H1 (cell line): ENCODE measurements around the gene CDC14C. TPM values are rescaled to one million over a fixed set of nuclear protein-coding genes. Genes with fewer than 3 reads are reported as not detected.

ENCODE experiments used
- CTCF ChIA-PET: fragments of 300-600 bp; sonication (Branson Sonifier 250); formaldehyde crosslinking; loops from one replicate; lab custom pipeline; 2021; ENCODE audit not compliant: partially characterized antibody; lab: Charles Lee
- POLR2A ChIA-PET: fragments of 300-600 bp; sonication (Branson Sonifier 250); formaldehyde crosslinking; loops from one replicate; lab custom pipeline; 2021; ENCODE audit warnings: inconsistent platforms; ENCODE audit not compliant: partially characterized antibody; lab: Charles Lee
- DNase-seq, 2 experiments: peaks; one replicate each; pipeline versions ENCODE4 v3.0.0 to v3.0.0-alpha.2; 2010 to 2022; ENCODE audit warnings: low spot score in 2 of 2, low read depth in 1 of 2, mixed read lengths in 1 of 2
- FAIRE-seq: peaks from 2 replicates; lab custom pipeline; 2011; peaks lifted over from hg19 to GRCh38; lab: Jason Lieb, UNC
- H2AFZ ChIP-seq: 2 replicates; pipeline ENCODE4 v1.8.1; 2012; ENCODE audit warnings: low read length, inconsistent platforms
- H2AK5ac ChIP-seq: 2 replicates; pipeline ENCODE4 v1.6.1; 2013; ENCODE audit warnings: low read depth, low read length
- H2BK120ac ChIP-seq: replicated peaks from 2 replicates; pipeline ENCODE3; 2013; ENCODE audit warnings: low read depth, low read length, inconsistent platforms
- H2BK12ac ChIP-seq: 2 replicates; pipeline ENCODE4 v1.6.1; 2013; ENCODE audit warnings: low read depth, low read length
- H2BK15ac ChIP-seq: 2 replicates; pipeline ENCODE4 v1.6.1; 2013; ENCODE audit warnings: low read length
- H2BK20ac ChIP-seq: 2 replicates; pipeline ENCODE4 v1.6.1; 2013; ENCODE audit warnings: low read length
- H2BK5ac ChIP-seq: 2 replicates; pipeline ENCODE4 v1.6.1; 2013; ENCODE audit warnings: low read depth, low read length
- H3K14ac ChIP-seq: 2 replicates; pipeline ENCODE4 v1.6.1; 2013; ENCODE audit warnings: inconsistent platforms; ENCODE audit not compliant: insufficient read length
- H3K18ac ChIP-seq: 2 replicates; pipeline ENCODE4 v1.6.1; 2013; ENCODE audit warnings: low read length; ENCODE audit errors: extremely low read depth
- H3K23ac ChIP-seq: 2 replicates; pipeline ENCODE4 v1.6.1; 2013; ENCODE audit warnings: inconsistent platforms; ENCODE audit not compliant: insufficient read length
- H3K23me2 ChIP-seq: 2 replicates; pipeline ENCODE4 v1.6.1; 2013; ENCODE audit warnings: low read depth, low read length
- H3K27ac ChIP-seq: 2 replicates; pipeline ENCODE4 v1.6.1; 2011; ENCODE audit warnings: low read depth, low read length, inconsistent platforms
- H3K27me3 ChIP-seq, 4 experiments: replicated peaks in 1 of 4; 1 replicate in 1 of 4; 2 replicates in 3 of 4; pipeline versions ENCODE4 v1.6.1 to v1.8.1; 2011 to 2013; ENCODE audit warnings: low read length in 3 of 4, mild to moderate bottlenecking in 3 of 4, inconsistent platforms in 2 of 4, mixed read lengths in 2 of 4, moderate library complexity in 1 of 4; ENCODE audit not compliant: control insufficient read depth in 3 of 4, insufficient read depth in 3 of 4; ENCODE audit errors: extremely low read depth in 1 of 4
- H3K36me3 ChIP-seq, 4 experiments: 2 replicates each; pipeline versions ENCODE4 v1.6.1 to v1.8.1; 2011 to 2013; ENCODE audit warnings: mild to moderate bottlenecking in 4 of 4, low read length in 3 of 4, moderate library complexity in 2 of 4, control low read depth in 1 of 4, inconsistent platforms in 1 of 4; ENCODE audit not compliant: insufficient read depth in 4 of 4, control insufficient read depth in 2 of 4
- H3K4ac ChIP-seq: replicated peaks from 2 replicates; pipeline ENCODE3; 2013; ENCODE audit warnings: low read length, low read depth, mixed read lengths, inconsistent platforms; ENCODE audit not compliant: insufficient read length
- H3K4me1 ChIP-seq, 4 experiments: replicated peaks in 1 of 4; 1 replicate in 1 of 4; 2 replicates in 3 of 4; pipeline versions ENCODE4 v1.6.1 to v1.8.1; 2011 to 2013; ENCODE audit warnings: low read length in 3 of 4, inconsistent platforms in 2 of 4, mixed read lengths in 1 of 4; ENCODE audit not compliant: insufficient read depth in 4 of 4, control insufficient read depth in 3 of 4
- H3K4me2 ChIP-seq, 2 experiments: 2 replicates each; pipeline versions ENCODE4 v1.6.1 to v1.8.1; 2011 to 2013; ENCODE audit warnings: low read depth in 2 of 2, low read length in 2 of 2, control low read depth in 1 of 2, inconsistent platforms in 1 of 2, mild to moderate bottlenecking in 1 of 2; ENCODE audit not compliant: insufficient read depth in 1 of 2
- H3K4me3 ChIP-seq, 4 experiments: fragments of 200-600, 300-600 bp in 1 of 4; sonication (generic), shearing (Covaris generic), sonication (Bioruptor Twin) in 1 of 4; 2 replicates each; pipeline versions ENCODE4 v1.5.1 to v1.8.1; 2011 to 2016; ENCODE audit warnings: low read length in 4 of 4, low read depth in 3 of 4, control low read depth in 2 of 4, inconsistent platforms in 2 of 4, mild to moderate bottlenecking in 2 of 4, mixed read lengths in 1 of 4, moderate library complexity in 1 of 4; ENCODE audit not compliant: insufficient read depth in 2 of 4; ENCODE audit errors: extremely low read depth in 1 of 4
- H3K56ac ChIP-seq: replicated peaks from 2 replicates; pipeline ENCODE3; 2013; ENCODE audit warnings: low read depth, mild to moderate bottlenecking, mixed read lengths, low read length, inconsistent platforms; ENCODE audit not compliant: insufficient read length
- H3K79me1 ChIP-seq: 2 replicates; pipeline ENCODE4 v1.6.1; 2013; ENCODE audit warnings: low read depth, low read length, control low read depth
- H3K79me2 ChIP-seq, 2 experiments: 2 replicates each; pipeline versions ENCODE4 v1.6.1 to v1.8.1; 2012 to 2013; ENCODE audit warnings: low read length in 2 of 2, mild to moderate bottlenecking in 2 of 2, inconsistent platforms in 1 of 2; ENCODE audit not compliant: insufficient read depth in 2 of 2, control insufficient read depth in 1 of 2
- H3K9ac ChIP-seq, 4 experiments: replicated peaks in 1 of 4; 1 replicate in 1 of 4; 2 replicates in 3 of 4; pipeline versions ENCODE4 v1.6.1 to v1.8.1; 2011 to 2013; ENCODE audit warnings: low read depth in 3 of 4, low read length in 3 of 4, control low read depth in 2 of 4, mild to moderate bottlenecking in 2 of 4, moderate library complexity in 2 of 4, inconsistent platforms in 1 of 4; ENCODE audit errors: extremely low read depth in 1 of 4
- H3K9me3 ChIP-seq, 2 experiments: 2 replicates each; pipeline versions ENCODE4 v1.6.1 to v1.8.1; 2012 to 2013; ENCODE audit warnings: mild to moderate bottlenecking in 2 of 2, moderate library complexity in 2 of 2, control low read depth in 1 of 2, inconsistent platforms in 1 of 2, low read depth in 1 of 2, low read length in 1 of 2, mixed read lengths in 1 of 2; ENCODE audit not compliant: insufficient read depth in 2 of 2
- H4K20me1 ChIP-seq, 2 experiments: replicated peaks in 1 of 2; 2 replicates each; pipeline versions ENCODE3 to v1.8.1; 2011 to 2013; ENCODE audit warnings: inconsistent platforms in 2 of 2, low read length in 2 of 2, mild to moderate bottlenecking in 1 of 2; ENCODE audit not compliant: insufficient read depth in 2 of 2, control insufficient read depth in 1 of 2
- H4K5ac ChIP-seq: 2 replicates; pipeline ENCODE4 v1.6.1; 2013; ENCODE audit warnings: low read length, low read depth, mixed read lengths, inconsistent platforms; ENCODE audit not compliant: insufficient read length
- H4K8ac ChIP-seq: 2 replicates; pipeline ENCODE4 v1.8.0; 2013; ENCODE audit warnings: mild to moderate bottlenecking, moderate library complexity, low read length, inconsistent platforms; ENCODE audit not compliant: insufficient read depth; ENCODE audit errors: extremely low read depth
- H4K91ac ChIP-seq: replicated peaks from 2 replicates; pipeline ENCODE3; 2013; ENCODE audit warnings: low read length, mixed read lengths, inconsistent platforms; ENCODE audit not compliant: insufficient read length
- GTF2F1 ChIP-seq: IDR thresholded peaks from 2 replicates; pipeline ENCODE4 v1.6.1; 2012; ENCODE audit warnings: low read depth, low read length, improper control_type of control experiment, borderline replicate concordance
- JUN ChIP-seq: IDR thresholded peaks from 2 replicates; pipeline ENCODE4 v1.6.1; 2011; ENCODE audit warnings: low read depth, mild to moderate bottlenecking, improper control_type of control experiment, low read length
- SP4 ChIP-seq: IDR thresholded peaks from 2 replicates; pipeline ENCODE4 v1.6.1; 2012; ENCODE audit warnings: low read length, inconsistent platforms
- polyA plus RNA-seq, 7 experiments: library from polyadenylated mRNA; depleted of rRNA in 3 of 7; stranded (reverse) in 5 of 7; unstranded in 2 of 7; fragments of >200 nt in 5 of 7; fragments of 200-250 nt in 2 of 7; gene quantifications; 1 replicate in 5 of 7; 2 replicates in 1 of 7; 4 replicates in 1 of 7; pipeline versions ENCODE4 v1.2.1 to v1.2.3, GENCODE V29; 2011 to 2013; ENCODE audit warnings: missing spikeins in 2 of 7, mixed read lengths in 2 of 7
- total RNA-seq: library from RNA; stranded (reverse); fragmentation: NEBNext Ultra II Directional; extraction: Animal tissue kit (Norgen Biotek cat#: 25700); gene quantifications from 2 replicates; pipeline ENCODE4 v1.2.1, GENCODE V29; 2021

The CDC14C gene
- total and polyA plus RNA-seq, 2 of the 8 experiments (the other 6 are each of a cell fraction or from before 2014, with no cell fraction given), result 0.09 TPM; not detected in 1

DNA sequence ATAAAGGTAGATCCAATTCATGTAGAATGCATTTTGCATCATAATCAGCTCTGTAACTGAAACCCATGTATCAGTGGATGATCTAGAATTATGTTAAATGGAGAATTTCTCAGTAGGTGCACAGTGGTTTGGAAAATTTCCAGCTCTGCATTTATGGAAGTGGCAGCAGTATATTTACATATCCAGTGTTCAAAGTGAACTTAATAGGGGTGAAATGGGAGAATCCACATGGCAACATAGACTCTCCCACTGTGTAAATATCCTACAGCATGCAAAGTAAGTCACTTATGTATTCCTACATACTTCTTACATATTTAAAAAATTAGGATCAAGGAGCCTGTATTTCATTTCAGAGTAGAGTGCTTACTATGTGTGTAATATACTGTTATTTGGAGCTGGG lies 35.3 kb downstream of the CDC14C start:
- CTCF ChIA-PET, result interaction anchor here (0.9 kb wide), 1 partner anchor 660 kb away, joined by 3 read pairs; no protein-coding TSS in a partner anchor
- H2AFZ ChIP-seq, result no peak overlapping the region
- no peak overlapping the region for H3K14ac ChIP-seq
- H3K36me3 ChIP-seq, result no peaks in the 10 kb centered on the region
- no peaks in the 10 kb centered on the region for H3K4me1 ChIP-seq
- no peak overlapping the region for H2BK15ac ChIP-seq
- no peak overlapping the region for H3K23ac ChIP-seq
- H4K5ac ChIP-seq, result no peak overlapping the region
- H3K4me3 ChIP-seq, result no peak overlapping the region
- FAIRE-seq (no peak), DNase-seq (no peak)
- H3K4me2 ChIP-seq, result no peak overlapping the region
- H3K23me2 ChIP-seq, result no peaks in the 10 kb centered on the region
- no peaks in the 10 kb centered on the region for H3K79me1 ChIP-seq
- no peak for TF ChIP-seq SP4
- TF ChIP-seq GTF2F1, result no peak
- TF ChIP-seq JUN, result no peak
- H2BK20ac ChIP-seq, result no peak overlapping the region
- H3K79me2 ChIP-seq, result no peaks in the 10 kb centered on the region
- H2BK12ac ChIP-seq, result no peak overlapping the region
- no peaks in the 10 kb centered on the region for H3K9me3 ChIP-seq
- no peaks in the 10 kb centered on the region for H4K20me1 ChIP-seq
- H4K8ac ChIP-seq, result no peak overlapping the region
- H2BK5ac ChIP-seq, result no peak overlapping the region
- H3K9ac ChIP-seq, result no peak overlapping the region
- no peak overlapping the region for H4K91ac ChIP-seq
- POLR2A ChIA-PET, result no interaction called here
- no peaks in the 10 kb centered on the region for H3K27me3 ChIP-seq
- H2BK120ac ChIP-seq, result no peak overlapping the region
- H3K18ac ChIP-seq, result no peak overlapping the region
- H3K56ac ChIP-seq, result no peak overlapping the region
- no peak overlapping the region for H3K27ac ChIP-seq
- H2AK5ac ChIP-seq, result no peak overlapping the region
- H3K4ac ChIP-seq, result no peak overlapping the region
